ENCODE measurements around the gene HSBP1. TPM values are rescaled to one million over a fixed set of nuclear protein-coding genes. Genes with fewer than 3 reads are reported as not detected.

Gene HSBP1
- 163 TPM for polyA plus RNA-seq (2013, experiment 1 of 2)
- polyA plus RNA-seq (2013, experiment 2 of 2), result 201 TPM

GRCh38 chr16:83807710-83808572, at the start of gene HSBP1:
HSBP1 (plus strand) TSS chr16:83807978; CDS start chr16:83808077, 99 bp downstream.
- Histone ChIP-seq H3K4me1 (ENCODE audit: insufficient read depth, low read length) (peaks cover 20% of the 10 kb centered on the region), H3K4me3 (ENCODE audit: low read length) (peak within 1 kb of the TSS; percentile 76), H3K36me3 (ENCODE audit: insufficient read depth, low read length) (peaks cover 33% of the 10 kb centered on the region), H3K27ac (ENCODE audit: low read depth, low read length) (0 out of 2 replicates have a peak within 1 kb of the TSS, but pooled peaks have one; percentile 54), H3K27me3 (ENCODE audit: insufficient read depth, low read length) (no peaks in the 10 kb centered on the region), H3K9me3 (ENCODE audit: insufficient read depth, low read depth, low read length) (no peaks in the 10 kb centered on the region), H3K9ac (ENCODE audit: low read depth, low read length) (peak within 1 kb of the TSS; percentile 76)
- WGBS, result 2% methylated on average over 74 of the region's 76 CpGs

DNA sequence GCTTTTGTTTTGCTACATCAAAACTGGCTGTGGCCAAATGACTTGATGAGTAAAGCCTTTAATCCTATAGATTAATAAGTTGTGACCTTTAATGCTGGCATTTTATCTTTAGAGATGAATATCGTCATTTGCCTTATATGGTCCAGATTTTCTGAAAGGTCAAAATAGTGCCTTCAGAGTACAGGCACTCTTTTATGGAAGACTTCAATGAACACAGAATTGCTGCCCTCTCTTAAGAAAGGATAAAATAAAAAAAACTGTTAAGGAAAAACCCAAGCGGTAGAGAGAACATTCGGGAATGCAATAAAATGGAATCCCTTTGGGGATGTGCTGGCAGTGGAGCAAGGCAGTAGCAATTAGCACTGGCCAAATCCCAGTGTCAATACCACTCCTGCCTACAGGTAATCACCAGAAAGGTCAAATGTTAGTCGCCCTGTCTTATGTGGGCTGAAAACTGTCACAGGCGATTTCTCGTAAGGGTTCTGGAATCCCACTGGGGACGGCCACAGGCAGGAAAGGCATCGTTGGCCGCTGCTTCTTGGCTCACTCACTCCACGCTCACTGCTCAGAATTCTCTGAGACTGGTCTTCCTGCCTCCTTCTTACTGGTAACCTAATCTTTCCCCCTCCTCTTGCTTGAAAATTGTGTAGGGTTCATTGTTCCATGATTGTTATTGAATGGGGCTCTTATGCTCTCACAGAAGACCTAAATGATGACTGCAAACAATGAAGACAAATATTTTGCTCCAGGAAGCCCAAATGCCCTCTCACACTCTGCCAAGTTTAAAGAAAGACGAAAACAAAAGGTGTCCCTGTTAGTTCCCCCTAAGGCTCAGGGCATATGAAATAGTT, 45.4 kb upstream of the HSBP1 start:
- Histone ChIP-seq H3K36me3 (ENCODE audit: insufficient read depth, low read length) (no peaks in the 10 kb centered on the region), H3K9me3 (ENCODE audit: insufficient read depth, low read depth, low read length) (peaks cover 8% of the 10 kb centered on the region), H3K9ac (ENCODE audit: low read depth, low read length) (no peak overlapping the region), H3K4me3 (ENCODE audit: low read length) (no peak overlapping the region), H3K27me3 (ENCODE audit: insufficient read depth, low read length) (no peaks in the 10 kb centered on the region), H3K27ac (ENCODE audit: low read depth, low read length) (no peak overlapping the region), H3K4me1 (ENCODE audit: insufficient read depth, low read length) (no peaks in the 10 kb centered on the region)
- WGBS, result 94% methylated on average over 11 of the region's 11 CpGs

GRCh38 chr16:83762992-83763358, 44.8 kb upstream of the HSBP1 start:
- no peak overlapping the region for H3K27ac ChIP-seq (ENCODE audit: low read depth, low read length)
- WGBS, result 97% methylated on average over 5 of the region's 5 CpGs
- no peaks in the 10 kb centered on the region for H3K4me1 ChIP-seq (ENCODE audit: insufficient read depth, low read length)
- H3K4me3 ChIP-seq (ENCODE audit: low read length), result no peak overlapping the region
- H3K9me3 ChIP-seq (ENCODE audit: insufficient read depth, low read depth, low read length), result peaks cover 8% of the 10 kb centered on the region
- no peak overlapping the region for H3K9ac ChIP-seq (ENCODE audit: low read depth, low read length)
- no peaks in the 10 kb centered on the region for H3K36me3 ChIP-seq (ENCODE audit: insufficient read depth, low read length)
- no peaks in the 10 kb centered on the region for H3K27me3 ChIP-seq (ENCODE audit: insufficient read depth, low read length)

GRCh38 chr16:83768986-83769385, 38.8 kb upstream of the HSBP1 start:
- Histone ChIP-seq H3K4me1 (ENCODE audit: insufficient read depth, low read length) (peaks cover 19% of the 10 kb centered on the region), H3K9me3 (ENCODE audit: insufficient read depth, low read depth, low read length) (no peaks in the 10 kb centered on the region), H3K4me3 (ENCODE audit: low read length) (no peak overlapping the region), H3K27ac (ENCODE audit: low read depth, low read length) (peak overlapping the region; percentile 70; the same call in 1 of the 2 replicates), H3K9ac (ENCODE audit: low read depth, low read length) (no peak overlapping the region), H3K36me3 (ENCODE audit: insufficient read depth, low read length) (no peaks in the 10 kb centered on the region), H3K27me3 (ENCODE audit: insufficient read depth, low read length) (no peaks in the 10 kb centered on the region)
- WGBS, result 54% methylated on average over 2 of the region's 2 CpGs

- H3K36me3 ChIP-seq (ENCODE audit: insufficient read depth, low read length), result no peaks in the 10 kb centered on the region
- H3K4me1 ChIP-seq (ENCODE audit: insufficient read depth, low read length), result peaks cover 19% of the 10 kb centered on the region
- H3K27ac ChIP-seq (ENCODE audit: low read depth, low read length), result peak overlapping the region; percentile 70; the same call in 1 of the 2 replicates
- H3K4me3 ChIP-seq (ENCODE audit: low read length), result no peak overlapping the region
- no peaks in the 10 kb centered on the region for H3K9me3 ChIP-seq (ENCODE audit: insufficient read depth, low read depth, low read length)
- H3K9ac ChIP-seq (ENCODE audit: low read depth, low read length), result no peak overlapping the region
- 42% methylated on average over 5 of the region's 5 CpGs for WGBS
- H3K27me3 ChIP-seq (ENCODE audit: insufficient read depth, low read length), result no peaks in the 10 kb centered on the region
These were observed 38.3 kb upstream of the HSBP1 start for GRCh38 chr16:83769397-83770008.

DNA sequence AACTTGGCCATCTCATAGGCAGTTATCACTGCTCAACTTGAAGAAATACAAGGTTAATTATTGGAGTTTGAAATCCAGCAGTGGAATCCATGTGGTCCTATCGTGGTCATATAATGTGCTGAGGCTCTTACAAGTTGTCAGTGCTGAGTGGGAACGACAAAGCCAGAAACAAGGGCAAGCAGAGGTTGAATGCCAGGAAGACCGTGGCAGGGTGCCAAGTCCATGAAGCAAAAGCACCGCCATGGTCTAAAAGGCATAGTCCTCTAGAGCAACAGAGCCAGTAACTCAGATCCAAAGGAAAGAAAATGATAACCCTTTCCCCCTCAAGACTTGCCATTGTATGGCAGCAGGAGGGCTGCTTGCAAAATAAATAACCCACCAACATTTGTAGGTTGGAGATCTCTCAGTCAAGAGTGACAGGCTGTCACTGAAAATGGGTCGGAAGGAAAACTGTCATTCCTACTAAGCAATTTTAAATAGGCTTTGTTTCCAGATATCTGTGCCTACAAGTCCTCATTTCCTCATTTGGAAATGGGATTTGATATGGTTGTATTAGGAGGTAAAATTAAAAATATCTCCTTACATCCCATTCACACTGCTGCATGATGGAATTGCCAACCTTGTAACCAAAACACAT, 36.4 kb upstream of the HSBP1 start:
- Histone ChIP-seq H3K4me3 (ENCODE audit: low read length) (no peak overlapping the region), H3K27me3 (ENCODE audit: insufficient read depth, low read length) (no peaks in the 10 kb centered on the region), H3K27ac (ENCODE audit: low read depth, low read length) (no peak overlapping the region), H3K36me3 (ENCODE audit: insufficient read depth, low read length) (no peaks in the 10 kb centered on the region), H3K9ac (ENCODE audit: low read depth, low read length) (no peak overlapping the region), H3K4me1 (ENCODE audit: insufficient read depth, low read length) (peaks cover 19% of the 10 kb centered on the region), H3K9me3 (ENCODE audit: insufficient read depth, low read depth, low read length) (no peaks in the 10 kb centered on the region)
- WGBS, result 96% methylated on average over 5 of the region's 5 CpGs

DNA sequence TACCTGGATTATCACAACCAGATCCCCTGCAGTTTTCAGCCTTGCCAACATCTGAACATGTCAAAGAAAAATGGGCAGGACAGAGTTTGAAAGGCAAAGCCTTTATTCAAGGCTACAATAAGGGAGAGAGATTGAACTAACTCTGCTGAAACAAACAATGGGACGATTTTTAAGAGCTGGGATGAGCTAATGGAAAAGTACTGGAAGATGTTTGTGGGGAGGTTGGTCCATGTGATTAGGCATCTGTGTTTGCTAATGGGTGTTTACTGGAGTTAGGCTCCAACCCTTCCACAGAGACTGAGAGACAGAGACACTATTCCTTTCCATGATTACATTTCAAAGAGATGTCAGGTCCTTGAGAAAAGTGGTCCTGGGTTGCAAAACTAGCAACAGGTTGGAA, 35.0 kb upstream of the HSBP1 start:
- no peaks in the 10 kb centered on the region for H3K36me3 ChIP-seq (ENCODE audit: insufficient read depth, low read length)
- no peak overlapping the region for H3K4me3 ChIP-seq (ENCODE audit: low read length)
- no peaks in the 10 kb centered on the region for H3K9me3 ChIP-seq (ENCODE audit: insufficient read depth, low read depth, low read length)
- peaks cover 19% of the 10 kb centered on the region for H3K4me1 ChIP-seq (ENCODE audit: insufficient read depth, low read length)
- WGBS, result 74% methylated on average over 1 of the region's 1 CpG
- no peaks in the 10 kb centered on the region for H3K27me3 ChIP-seq (ENCODE audit: insufficient read depth, low read length)
- no peak overlapping the region for H3K27ac ChIP-seq (ENCODE audit: low read depth, low read length)
- no peak overlapping the region for H3K9ac ChIP-seq (ENCODE audit: low read depth, low read length)

DNA sequence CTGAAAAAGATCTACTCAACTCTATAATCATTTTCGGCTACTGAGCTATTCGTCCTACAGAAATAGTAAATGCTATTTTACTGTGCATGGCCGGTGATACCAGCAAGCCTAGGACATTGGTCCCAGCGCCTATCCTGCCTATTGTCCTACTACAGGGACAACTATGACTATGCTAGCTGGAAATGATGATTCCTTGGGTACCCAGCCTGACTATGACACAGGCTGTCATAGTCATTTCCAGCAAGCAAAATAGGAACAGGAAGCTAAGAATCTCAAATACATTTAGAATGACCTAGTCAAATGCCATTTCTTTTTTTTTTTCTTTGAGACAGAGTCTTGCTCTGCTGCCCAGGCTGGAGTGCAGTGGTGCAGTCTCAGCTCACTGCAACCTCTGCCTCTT, 33.7 kb upstream of the HSBP1 start:
- H3K4me1 ChIP-seq (ENCODE audit: insufficient read depth, low read length), result peaks cover 17% of the 10 kb centered on the region
- no peaks in the 10 kb centered on the region for H3K9me3 ChIP-seq (ENCODE audit: insufficient read depth, low read depth, low read length)
- no peak overlapping the region for H3K9ac ChIP-seq (ENCODE audit: low read depth, low read length)
- no peaks in the 10 kb centered on the region for H3K36me3 ChIP-seq (ENCODE audit: insufficient read depth, low read length)
- no peak overlapping the region for H3K27ac ChIP-seq (ENCODE audit: low read depth, low read length)
- WGBS, result 93% methylated on average over 4 of the region's 4 CpGs
- no peaks in the 10 kb centered on the region for H3K27me3 ChIP-seq (ENCODE audit: insufficient read depth, low read length)
- H3K4me3 ChIP-seq (ENCODE audit: low read length), result no peak overlapping the region

DNA sequence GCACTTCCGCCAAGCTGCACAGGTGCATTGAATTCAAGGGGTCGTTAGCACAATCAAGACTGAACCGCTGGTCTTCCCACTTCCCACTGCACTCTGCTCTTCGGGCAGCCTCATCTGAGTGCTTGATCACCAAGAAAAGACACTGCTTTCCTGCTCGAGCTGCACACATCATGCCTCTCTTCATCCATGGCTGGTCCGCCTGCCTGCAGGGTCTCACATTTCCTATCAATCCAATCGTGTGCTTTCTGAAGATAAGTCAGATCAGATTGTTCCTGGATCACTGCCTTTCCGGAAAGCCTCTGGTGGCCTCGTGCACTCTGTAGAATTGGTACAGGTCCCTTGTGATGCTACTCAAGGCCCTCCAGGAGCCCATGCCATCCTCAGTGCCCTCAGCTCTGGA, 30.8 kb upstream of the HSBP1 start:
- Histone ChIP-seq H3K36me3 (ENCODE audit: insufficient read depth, low read length) (no peaks in the 10 kb centered on the region), H3K9me3 (ENCODE audit: insufficient read depth, low read depth, low read length) (no peaks in the 10 kb centered on the region), H3K4me3 (ENCODE audit: low read length) (no peak overlapping the region), H3K27ac (ENCODE audit: low read depth, low read length) (no peak overlapping the region), H3K9ac (ENCODE audit: low read depth, low read length) (no peak overlapping the region), H3K27me3 (ENCODE audit: insufficient read depth, low read length) (no peaks in the 10 kb centered on the region), H3K4me1 (ENCODE audit: insufficient read depth, low read length) (peaks cover 4% of the 10 kb centered on the region; the same call in 1 of the 2 replicates)
- WGBS, result 89% methylated on average over 9 of the region's 9 CpGs

- H3K4me3 ChIP-seq (ENCODE audit: low read length), result no peak overlapping the region
- WGBS, result 86% methylated on average over 6 of the region's 6 CpGs
- no peaks in the 10 kb centered on the region for H3K9me3 ChIP-seq (ENCODE audit: insufficient read depth, low read depth, low read length)
- H3K36me3 ChIP-seq (ENCODE audit: insufficient read depth, low read length), result no peaks in the 10 kb centered on the region
- no peak overlapping the region for H3K27ac ChIP-seq (ENCODE audit: low read depth, low read length)
- no peak overlapping the region for H3K9ac ChIP-seq (ENCODE audit: low read depth, low read length)
- no peaks in the 10 kb centered on the region for H3K27me3 ChIP-seq (ENCODE audit: insufficient read depth, low read length)
- H3K4me1 ChIP-seq (ENCODE audit: insufficient read depth, low read length), result no peaks in the 10 kb centered on the region
These were observed 27.9 kb upstream of the HSBP1 start for GRCh38 chr16:83779886-83780285.

Measured in HUES64 (cell line).